Right forelimb (tissue), 1 donor: ENCODE results near the gene RFC1.
"Not testable (repeated sequence)": the region's sequence is repeated elsewhere in the genome, so short reads cannot be mapped to it uniquely, and the experiment has no call there.

ENCODE experiments used
- DNase-seq: peaks from one replicate; pipeline ENCODE4 v3.0.0-alpha.2; 2018

Gene RFC1

GRCh38 chr4:39295784-39296183, 70.4 kb downstream of the RFC1 start:
- DNase-seq, result no peak

GRCh38 chr4:39292433-39292832, 73.7 kb downstream of the RFC1 start:
- DNase-seq, result not testable (repeated sequence)

GRCh38 chr4:39291686-39292085, 74.5 kb downstream of the RFC1 start:
- DNase-seq, result no peak

GRCh38 chr4:39287223-39287622, 78.9 kb downstream of the RFC1 start:
- no peak for DNase-seq

GRCh38 chr4:39286263-39286662, 79.9 kb downstream of the RFC1 start:
- no peak for DNase-seq

GRCh38 chr4:39285853-39286252, 80.3 kb downstream of the RFC1 start:
- no peak for DNase-seq

GRCh38 chr4:39285111-39285795, 80.9 kb downstream of the RFC1 start:
- DNase-seq, result no peak

GRCh38 chr4:39280770-39281169, 85.4 kb downstream of the RFC1 start:
- no peak for DNase-seq

- no peak for DNase-seq
These were observed 86.7 kb downstream of the RFC1 start for GRCh38 chr4:39279416-39279815.

- no peak for DNase-seq
These were observed 87.7 kb downstream of the RFC1 start for GRCh38 chr4:39278476-39278875.

- not testable (repeated sequence) for DNase-seq
These were observed 88.5 kb downstream of the RFC1 start for GRCh38 chr4:39277661-39278060.

- DNase-seq, result no peak
These were observed 91.7 kb downstream of the RFC1 start for GRCh38 chr4:39274503-39274902.

- no peak for DNase-seq
These were observed 102.3 kb downstream of the RFC1 start for GRCh38 chr4:39263895-39264294.

- DNase-seq, result no peak
These were observed 106.4 kb downstream of the RFC1 start for GRCh38 chr4:39259571-39260330.

- no peak for DNase-seq
These were observed 109.7 kb downstream of the RFC1 start for GRCh38 chr4:39256436-39256835.

- no peak for DNase-seq
These were observed 110.3 kb downstream of the RFC1 start for GRCh38 chr4:39255871-39256270.

GRCh38 chr4:39255266-39255665, 110.9 kb downstream of the RFC1 start:
- DNase-seq, result no peak

GRCh38 chr4:39243462-39243861, 122.7 kb downstream of the RFC1 start:
- no peak for DNase-seq
